ENCODE measurements around the gene PTCD1.

- TF ChIP-seq, protein P1, sequence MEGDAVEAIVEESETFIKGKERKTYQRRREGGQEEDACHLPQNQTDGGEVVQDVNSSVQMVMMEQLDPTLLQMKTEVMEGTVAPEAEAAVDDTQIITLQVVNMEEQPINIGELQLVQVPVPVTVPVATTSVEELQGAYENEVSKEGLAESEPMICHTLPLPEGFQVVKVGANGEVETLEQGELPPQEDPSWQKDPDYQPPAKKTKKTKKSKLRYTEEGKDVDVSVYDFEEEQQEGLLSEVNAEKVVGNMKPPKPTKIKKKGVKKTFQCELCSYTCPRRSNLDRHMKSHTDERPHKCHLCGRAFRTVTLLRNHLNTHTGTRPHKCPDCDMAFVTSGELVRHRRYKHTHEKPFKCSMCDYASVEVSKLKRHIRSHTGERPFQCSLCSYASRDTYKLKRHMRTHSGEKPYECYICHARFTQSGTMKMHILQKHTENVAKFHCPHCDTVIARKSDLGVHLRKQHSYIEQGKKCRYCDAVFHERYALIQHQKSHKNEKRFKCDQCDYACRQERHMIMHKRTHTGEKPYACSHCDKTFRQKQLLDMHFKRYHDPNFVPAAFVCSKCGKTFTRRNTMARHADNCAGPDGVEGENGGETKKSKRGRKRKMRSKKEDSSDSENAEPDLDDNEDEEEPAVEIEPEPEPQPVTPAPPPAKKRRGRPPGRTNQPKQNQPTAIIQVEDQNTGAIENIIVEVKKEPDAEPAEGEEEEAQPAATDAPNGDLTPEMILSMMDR (IDR thresholded peaks at IDR 0.05; ENCODE audit: control extremely low read depth in 1 of 3, insufficient read depth in 1 of 3, low read depth in 1 of 3, low read length in 3 of 3), result no peak
- TF ChIP-seq TAF1 (IDR thresholded peaks at IDR 0.05; ENCODE audit: low read depth, low read length) (no peak), YY1 (IDR thresholded peaks at IDR 0.05; ENCODE audit: low read depth, low read length) (no peak), EZH2 (IDR thresholded peaks at IDR 0.05; ENCODE audit: low read depth, low read length, severe bottlenecking) (no peak), USF2 (IDR thresholded peaks at IDR 0.05; ENCODE audit: low read length) (no peak), POLR2A (IDR thresholded peaks at IDR 0.05; ENCODE audit: control extremely low read depth in 1 of 2, low read depth in 2 of 2, low read length in 2 of 2) (no peak), EP300 (IDR thresholded peaks at IDR 0.05; ENCODE audit: borderline replicate concordance in 1 of 2, low read depth in 2 of 2, low read length in 2 of 2) (no peak), MAX (IDR thresholded peaks at IDR 0.05) (no peak), SUZ12 (IDR thresholded peaks at IDR 0.05; ENCODE audit: low read length) (no peak), CEBPB (IDR thresholded peaks at IDR 0.05; ENCODE audit: low read depth, low read length) (no peak), RAD21 (IDR thresholded peaks at IDR 0.05 in 1 of 2, conservative IDR thresholded peaks at IDR 0.05 in 1 of 2; ENCODE audit: low read depth in 2 of 2, low read length in 2 of 2) (no peak), POLR2AphosphoS5 (IDR thresholded peaks at IDR 0.05; ENCODE audit: low read depth, low read length) (no peak), POU5F1 (IDR thresholded peaks at IDR 0.05; ENCODE audit: low read depth, low read length) (no peak), BACH1 (IDR thresholded peaks at IDR 0.05; ENCODE audit: low read length) (no peak)
These were observed 34.2 kb downstream of the PTCD1 start for GRCh38 chr7:99404235-99404976.
